HL-60 (cell line): Measurements from ENCODE around the gene ITGAL.

ENCODE experiments used
- DNase-seq, 2 experiments: peaks; one replicate each; pipeline ENCODE4 v3.0.0-alpha.2; 2010 to 2020; ENCODE audit warnings: low read depth in 1 of 2, low spot score in 1 of 2
- H3K27ac ChIP-seq: fragments of 250-450 bp; sonication (Bioruptor Pico); replicated peaks from 2 replicates; pipeline ENCODE4 v1.5.1; 2020; ENCODE audit warnings: mild to moderate bottlenecking, moderate library complexity
- H3K27me3 ChIP-seq: fragments of 250-450 bp; sonication (Bioruptor Pico); 2 replicates; pipeline ENCODE4 v1.5.1; 2021; ENCODE audit warnings: mild to moderate bottlenecking, moderate library complexity; ENCODE audit not compliant: insufficient read depth, poor library complexity, severe bottlenecking
- H3K4me3 ChIP-seq: replicated peaks from 2 replicates; pipeline ENCODE4 v1.5.1; 2011; ENCODE audit warnings: mild to moderate bottlenecking, control low read depth, low read length; ENCODE audit not compliant: insufficient read depth
- CTCF ChIP-seq: IDR thresholded peaks from one replicate; pipeline ENCODE4 v1.5.1; 2011; ENCODE audit warnings: low read length, control low read depth, inconsistent platforms; ENCODE audit not compliant: insufficient read depth
- GABPA ChIP-seq: IDR thresholded peaks from 2 replicates; pipeline ENCODE4 v1.6.1; 2012; ENCODE audit warnings: low read depth
- POLR2AphosphoS5 ChIP-seq: IDR thresholded peaks from 2 replicates; pipeline ENCODE4 v1.6.1; 2012; ENCODE audit warnings: low read depth
- SPI1 ChIP-seq: IDR thresholded peaks from 2 replicates; pipeline ENCODE4 v1.6.1; 2012; ENCODE audit warnings: low read depth, mild to moderate bottlenecking, borderline replicate concordance
- TF ChIP-seq, protein P1 (sequence below): IDR thresholded peaks from 2 replicates; pipeline ENCODE4 v1.6.1; 2012; ENCODE audit warnings: low read depth; ENCODE audit not compliant: insufficient replicate concordance

The ITGAL gene

DNA sequence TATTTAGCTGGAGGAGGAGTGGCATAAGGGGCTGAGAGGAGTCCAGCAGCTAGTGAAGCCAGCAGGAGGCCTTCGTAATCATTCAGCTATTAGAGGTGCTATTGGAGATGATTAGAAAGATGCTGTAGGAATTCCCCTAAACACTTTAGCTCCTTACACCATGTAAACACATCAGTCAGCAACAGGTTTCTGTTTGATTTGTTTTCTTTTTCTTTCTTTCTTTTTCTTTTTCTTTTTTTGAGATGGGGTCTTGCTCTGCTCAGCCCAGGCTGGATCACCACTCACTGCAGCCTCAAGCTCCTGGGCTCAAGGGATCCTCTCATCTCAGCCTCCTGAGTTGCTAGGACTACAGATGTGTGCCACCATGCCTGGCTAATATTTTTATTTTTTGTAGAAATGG is 16.2 kb upstream of the ITGAL start:
- no peaks in the 10 kb centered on the region for H3K27me3 ChIP-seq
- TF ChIP-seq CTCF = no peak
- TF ChIP-seq GABPA = no peak
- no peak for TF ChIP-seq POLR2AphosphoS5
- TF ChIP-seq, protein P1, sequence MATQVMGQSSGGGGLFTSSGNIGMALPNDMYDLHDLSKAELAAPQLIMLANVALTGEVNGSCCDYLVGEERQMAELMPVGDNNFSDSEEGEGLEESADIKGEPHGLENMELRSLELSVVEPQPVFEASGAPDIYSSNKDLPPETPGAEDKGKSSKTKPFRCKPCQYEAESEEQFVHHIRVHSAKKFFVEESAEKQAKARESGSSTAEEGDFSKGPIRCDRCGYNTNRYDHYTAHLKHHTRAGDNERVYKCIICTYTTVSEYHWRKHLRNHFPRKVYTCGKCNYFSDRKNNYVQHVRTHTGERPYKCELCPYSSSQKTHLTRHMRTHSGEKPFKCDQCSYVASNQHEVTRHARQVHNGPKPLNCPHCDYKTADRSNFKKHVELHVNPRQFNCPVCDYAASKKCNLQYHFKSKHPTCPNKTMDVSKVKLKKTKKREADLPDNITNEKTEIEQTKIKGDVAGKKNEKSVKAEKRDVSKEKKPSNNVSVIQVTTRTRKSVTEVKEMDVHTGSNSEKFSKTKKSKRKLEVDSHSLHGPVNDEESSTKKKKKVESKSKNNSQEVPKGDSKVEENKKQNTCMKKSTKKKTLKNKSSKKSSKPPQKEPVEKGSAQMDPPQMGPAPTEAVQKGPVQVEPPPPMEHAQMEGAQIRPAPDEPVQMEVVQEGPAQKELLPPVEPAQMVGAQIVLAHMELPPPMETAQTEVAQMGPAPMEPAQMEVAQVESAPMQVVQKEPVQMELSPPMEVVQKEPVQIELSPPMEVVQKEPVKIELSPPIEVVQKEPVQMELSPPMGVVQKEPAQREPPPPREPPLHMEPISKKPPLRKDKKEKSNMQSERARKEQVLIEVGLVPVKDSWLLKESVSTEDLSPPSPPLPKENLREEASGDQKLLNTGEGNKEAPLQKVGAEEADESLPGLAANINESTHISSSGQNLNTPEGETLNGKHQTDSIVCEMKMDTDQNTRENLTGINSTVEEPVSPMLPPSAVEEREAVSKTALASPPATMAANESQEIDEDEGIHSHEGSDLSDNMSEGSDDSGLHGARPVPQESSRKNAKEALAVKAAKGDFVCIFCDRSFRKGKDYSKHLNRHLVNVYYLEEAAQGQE = no peak
- TF ChIP-seq SPI1 = no peak
- no peak for DNase-seq
- no peak overlapping the region for H3K27ac ChIP-seq
- no peak overlapping the region for H3K4me3 ChIP-seq

- no peak overlapping the region for H3K4me3 ChIP-seq
- H3K27me3 ChIP-seq = no peaks in the 10 kb centered on the region
- H3K27ac ChIP-seq = peak overlapping the region; percentile 96
- TF ChIP-seq, protein P1 = no peak
- TF ChIP-seq POLR2AphosphoS5 (no peak), CTCF (no peak), SPI1 (no peak), GABPA (no peak)
- DNase-seq = no peak
These were observed 15.3 kb upstream of the ITGAL start for GRCh38 chr16:30457256-30457655.

GRCh38 chr16:30457743-30458560 is 14.6 kb upstream of the ITGAL start:
- no peak overlapping the region for H3K4me3 ChIP-seq
- no peak for TF ChIP-seq CTCF
- TF ChIP-seq GABPA = no peak
- no peak for TF ChIP-seq POLR2AphosphoS5
- TF ChIP-seq, protein P1 = no peak
- no peak for TF ChIP-seq SPI1
- H3K27me3 ChIP-seq = no peaks in the 10 kb centered on the region
- DNase-seq = no peak
- peak overlapping the region; percentile 96 for H3K27ac ChIP-seq
